Suprapubic skin (tissue), 4 donors: ENCODE results near the gene LGI1. TPM values are rescaled to one million over a fixed set of nuclear protein-coding genes. Genes with fewer than 3 reads are reported as not detected.

Source experiments
- DNase-seq, 2 donors: peaks; one replicate each; pipeline ENCODE4 v3.0.0-alpha.2; 2019; ENCODE audit warnings: low spot score in 2 of 2
- H3K27ac ChIP-seq: fragments of 200-600 bp; sonication (generic); one replicate; pipeline ENCODE4 v1.5.1; 2019
- H3K27me3 ChIP-seq: fragments of 200-600 bp; sonication (generic); one replicate; pipeline ENCODE4 v1.5.1; 2019
- H3K36me3 ChIP-seq: fragments of 200-600 bp; sonication (generic); one replicate; pipeline ENCODE4 v1.5.1; 2019
- H3K4me1 ChIP-seq: fragments of 200-600 bp; sonication (generic); one replicate; pipeline ENCODE4 v1.5.1; 2019
- H3K4me3 ChIP-seq: fragments of 200-600 bp; sonication (generic); one replicate; pipeline ENCODE4 v1.5.1; 2019; ENCODE audit warnings: mild to moderate bottlenecking
- H3K9me3 ChIP-seq: fragments of 200-600 bp; sonication (generic); one replicate; pipeline ENCODE4 v1.5.1; 2019
- EP300 ChIP-seq: sonication (generic); formaldehyde crosslinking; IDR thresholded peaks from one replicate; pipeline ENCODE4 v1.6.1; 2017; ENCODE audit warnings: antibody characterized with exemption
- POLR2A ChIP-seq, 2 donors: fragments of 450-650 bp; IDR thresholded peaks; one replicate each; pipeline ENCODE4 v1.6.1; 2017; ENCODE audit warnings: antibody characterized with exemption in 2 of 2, mild to moderate bottlenecking in 2 of 2, moderate library complexity in 2 of 2
- POLR2AphosphoS5 ChIP-seq, 3 donors: sonication (generic); formaldehyde crosslinking; IDR thresholded peaks; one replicate each; pipeline ENCODE4 v1.6.1; 2017; ENCODE audit warnings: antibody characterized with exemption in 3 of 3
- WGBS: methylation state at CpG from one replicate; pipeline ENCODE4 v1.1.5; 2018; 5-methylcytosine and 5-hydroxymethylcytosine counted together
- total RNA-seq, 4 donors: library from RNA; depleted of rRNA; stranded (reverse); fragments of >200 nt; gene quantifications; one replicate each; pipeline ENCODE4 v1.1.0, GENCODE V29; 2016
- TF ChIP-seq, protein P1 (sequence below), 2 donors: fragments of 200-600 bp in 1 of 2; fragments of 450-650 bp in 1 of 2; sonication (generic) in 1 of 2; IDR thresholded peaks; one replicate each; pipeline ENCODE4 v1.5.1; 2016 to 2019; ENCODE audit warnings: antibody characterized with exemption in 2 of 2, mild to moderate bottlenecking in 1 of 2, moderate library complexity in 1 of 2

Gene LGI1
- total RNA-seq: not detected

DNA sequence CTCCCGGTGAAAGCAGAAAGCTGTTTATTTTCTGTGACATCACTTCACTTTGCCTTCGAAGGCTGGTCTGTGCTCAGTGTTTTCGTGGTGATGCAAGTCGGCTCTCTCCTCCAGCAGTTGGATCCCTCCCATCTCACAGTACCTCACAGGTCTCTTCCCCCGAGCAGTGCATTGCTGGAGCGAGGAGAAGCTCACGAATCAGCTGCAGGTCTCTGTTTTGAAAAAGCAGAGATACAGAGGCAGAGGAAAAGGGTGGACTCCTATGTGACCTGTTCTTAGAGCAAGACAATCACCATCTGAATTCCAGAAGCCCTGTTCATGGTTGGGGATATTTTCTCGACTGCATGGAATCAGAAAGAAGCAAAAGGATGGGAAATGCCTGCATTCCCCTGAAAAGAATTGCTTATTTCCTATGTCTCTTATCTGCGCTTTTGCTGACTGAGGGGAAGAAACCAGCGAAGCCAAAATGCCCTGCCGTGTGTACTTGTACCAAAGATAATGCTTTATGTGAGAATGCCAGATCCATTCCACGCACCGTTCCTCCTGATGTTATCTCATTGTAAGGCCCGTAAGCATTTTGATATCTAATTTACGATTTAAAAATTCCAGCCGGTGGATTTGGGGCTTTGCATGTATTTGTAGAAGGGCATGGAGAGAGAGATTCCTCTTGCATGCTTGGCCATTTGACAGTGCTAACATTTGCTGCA, at the start of gene LGI1:
TSS of gene LGI1 (plus strand) at position 136 of the 707 bp plus-strand sequence. CDS start at position 345, 209 bp downstream.
- Histone ChIP-seq H3K4me3 (peak within 1 kb of the TSS; percentile 28), H3K9me3 (no peaks in the 10 kb centered on the region), H3K27ac (no peak within 1 kb of the TSS), H3K36me3 (no peaks in the 10 kb centered on the region), H3K27me3 (peaks cover 7% of the 10 kb centered on the region), H3K4me1 (peaks cover 15% of the 10 kb centered on the region)
- DNase-seq: no peak
- no peak for TF ChIP-seq POLR2A (IDR thresholded peaks at IDR 0.05)
- 18% methylated on average over 16 of the region's 16 CpGs for WGBS

DNA sequence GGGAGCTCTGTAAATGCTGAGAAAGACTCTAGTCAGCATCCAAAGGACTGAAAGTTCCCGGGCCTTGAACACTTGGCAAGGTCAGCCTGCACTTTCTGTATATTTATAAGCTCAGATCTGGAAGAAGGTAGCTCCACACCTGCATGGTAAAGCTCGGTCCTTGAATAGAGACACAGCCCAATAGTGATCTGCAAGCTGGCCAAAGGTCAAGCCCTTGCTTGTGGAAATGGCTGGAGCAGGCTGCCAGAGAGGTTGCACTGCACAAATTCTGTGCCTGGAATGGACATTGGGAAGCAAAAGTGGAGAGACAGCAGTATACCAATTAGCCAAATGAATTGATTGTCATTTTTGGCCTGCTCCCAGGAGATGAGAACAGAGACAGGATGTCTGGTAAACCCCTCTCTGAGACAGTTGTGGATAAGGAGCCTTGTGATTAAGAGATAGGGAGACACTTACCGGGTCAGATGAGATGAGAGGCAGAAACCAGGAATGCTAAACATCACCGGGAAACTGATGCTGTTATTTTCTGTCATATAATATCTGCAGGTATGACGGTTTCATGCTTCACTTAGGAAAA, 47.3 kb upstream of the LGI1 start:
- DNase-seq: no peak
- H3K27ac ChIP-seq: no peak overlapping the region
- no peaks in the 10 kb centered on the region for H3K27me3 ChIP-seq
- WGBS: 59% methylated on average over 5 of the region's 5 CpGs
- H3K4me3 ChIP-seq: no peak overlapping the region
- H3K9me3 ChIP-seq: no peaks in the 10 kb centered on the region
- no peaks in the 10 kb centered on the region for H3K36me3 ChIP-seq
- no peak for TF ChIP-seq EP300
- TF ChIP-seq, protein P1, sequence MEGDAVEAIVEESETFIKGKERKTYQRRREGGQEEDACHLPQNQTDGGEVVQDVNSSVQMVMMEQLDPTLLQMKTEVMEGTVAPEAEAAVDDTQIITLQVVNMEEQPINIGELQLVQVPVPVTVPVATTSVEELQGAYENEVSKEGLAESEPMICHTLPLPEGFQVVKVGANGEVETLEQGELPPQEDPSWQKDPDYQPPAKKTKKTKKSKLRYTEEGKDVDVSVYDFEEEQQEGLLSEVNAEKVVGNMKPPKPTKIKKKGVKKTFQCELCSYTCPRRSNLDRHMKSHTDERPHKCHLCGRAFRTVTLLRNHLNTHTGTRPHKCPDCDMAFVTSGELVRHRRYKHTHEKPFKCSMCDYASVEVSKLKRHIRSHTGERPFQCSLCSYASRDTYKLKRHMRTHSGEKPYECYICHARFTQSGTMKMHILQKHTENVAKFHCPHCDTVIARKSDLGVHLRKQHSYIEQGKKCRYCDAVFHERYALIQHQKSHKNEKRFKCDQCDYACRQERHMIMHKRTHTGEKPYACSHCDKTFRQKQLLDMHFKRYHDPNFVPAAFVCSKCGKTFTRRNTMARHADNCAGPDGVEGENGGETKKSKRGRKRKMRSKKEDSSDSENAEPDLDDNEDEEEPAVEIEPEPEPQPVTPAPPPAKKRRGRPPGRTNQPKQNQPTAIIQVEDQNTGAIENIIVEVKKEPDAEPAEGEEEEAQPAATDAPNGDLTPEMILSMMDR (IDR thresholded peaks at IDR 0.05): no peak
- TF ChIP-seq POLR2A (IDR thresholded peaks at IDR 0.05): no peak
- no peak for TF ChIP-seq POLR2AphosphoS5 (IDR thresholded peaks at IDR 0.05)
- H3K4me1 ChIP-seq: no peaks in the 10 kb centered on the region

DNA sequence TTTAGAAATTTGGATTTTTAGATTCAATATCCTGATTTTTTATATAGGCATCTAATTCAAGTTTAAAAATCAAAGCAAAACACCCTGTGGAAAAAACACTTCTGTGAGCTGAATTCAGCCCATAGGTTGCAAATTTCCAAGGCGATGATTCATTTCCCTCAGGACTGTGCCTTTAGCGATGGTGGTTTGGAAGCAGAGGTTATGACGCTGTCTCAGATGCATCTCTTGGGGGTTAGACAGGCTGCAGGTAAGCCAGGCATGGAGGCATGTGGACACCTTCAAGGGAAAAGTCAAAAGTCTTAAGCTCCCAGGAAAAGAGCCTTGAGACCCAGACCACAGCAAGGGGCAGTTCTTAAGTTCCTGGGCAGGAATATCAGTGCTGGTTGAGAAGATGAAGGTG, 45.8 kb upstream of the LGI1 start:
- TF ChIP-seq POLR2AphosphoS5 (IDR thresholded peaks at IDR 0.05) (no peak), EP300 (no peak), POLR2A (IDR thresholded peaks at IDR 0.05) (no peak)
- TF ChIP-seq, protein P1 (IDR thresholded peaks at IDR 0.05): no peak
- DNase-seq: no peak
- no peaks in the 10 kb centered on the region for H3K27me3 ChIP-seq
- no peaks in the 10 kb centered on the region for H3K36me3 ChIP-seq
- no peak overlapping the region for H3K4me3 ChIP-seq
- H3K4me1 ChIP-seq: no peaks in the 10 kb centered on the region
- whole genome bisulfite sequencing: 61% methylated on average over 3 of the region's 3 CpGs
- H3K9me3 ChIP-seq: no peaks in the 10 kb centered on the region
- no peak overlapping the region for H3K27ac ChIP-seq

DNA sequence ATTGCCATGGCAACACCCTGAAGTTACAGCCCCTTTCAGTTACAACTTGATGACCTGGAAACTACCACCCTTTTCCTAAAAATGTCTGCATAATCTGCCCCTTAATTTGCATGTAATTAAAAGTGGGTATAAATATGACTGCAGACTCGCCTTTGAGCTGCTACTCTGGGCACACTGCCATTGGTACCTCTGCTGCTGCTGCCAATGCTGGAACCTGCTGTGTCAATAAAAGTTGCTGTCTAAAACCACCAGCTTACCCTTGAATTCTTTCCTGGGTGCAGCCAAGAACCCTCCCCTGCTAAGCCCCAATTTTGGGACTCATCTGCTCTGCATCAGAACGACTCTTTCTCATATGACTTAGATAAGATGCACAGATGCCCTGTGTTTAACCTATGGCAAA, 45.1 kb upstream of the LGI1 start:
- H3K9me3 ChIP-seq: no peaks in the 10 kb centered on the region
- TF ChIP-seq POLR2A (IDR thresholded peaks at IDR 0.05) (no peak), POLR2AphosphoS5 (IDR thresholded peaks at IDR 0.05) (no peak)
- TF ChIP-seq, protein P1 (IDR thresholded peaks at IDR 0.05): no peak
- H3K36me3 ChIP-seq: no peaks in the 10 kb centered on the region
- no peak for DNase-seq
- H3K27me3 ChIP-seq: no peaks in the 10 kb centered on the region
- H3K27ac ChIP-seq: no peak overlapping the region
- WGBS: 59% methylated on average over 2 of the region's 2 CpGs
- H3K4me1 ChIP-seq: no peaks in the 10 kb centered on the region
- no peak overlapping the region for H3K4me3 ChIP-seq

DNA sequence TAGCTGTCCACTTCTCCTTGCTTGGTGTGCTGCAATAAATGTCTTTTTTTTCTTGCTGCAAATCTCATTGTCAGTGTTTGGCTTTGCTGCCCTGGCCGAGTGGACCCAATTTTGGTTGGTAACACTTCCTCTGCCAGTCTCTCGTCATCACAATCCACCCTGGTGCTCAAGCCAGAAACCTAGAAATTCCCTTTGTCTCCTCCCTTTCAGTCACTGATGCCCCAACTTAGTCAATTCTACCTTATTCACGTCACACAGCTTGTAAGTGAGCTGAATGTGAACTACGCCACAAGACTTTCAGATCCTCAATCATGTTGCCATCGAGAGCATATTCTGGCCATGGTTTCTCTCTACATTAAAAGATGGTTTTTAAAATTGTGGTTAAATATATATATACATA, 42.4 kb upstream of the LGI1 start:
- no peak for DNase-seq
- Histone ChIP-seq H3K4me1 (no peaks in the 10 kb centered on the region), H3K27me3 (no peaks in the 10 kb centered on the region), H3K9me3 (no peaks in the 10 kb centered on the region), H3K27ac (no peak overlapping the region), H3K36me3 (no peaks in the 10 kb centered on the region), H3K4me3 (no peak overlapping the region)
- 82% methylated on average over 5 of the region's 5 CpGs for WGBS
- TF ChIP-seq POLR2AphosphoS5 (IDR thresholded peaks at IDR 0.05): no peak
- no peak for TF ChIP-seq EP300
- TF ChIP-seq POLR2A (IDR thresholded peaks at IDR 0.05): no peak
- TF ChIP-seq, protein P1 (IDR thresholded peaks at IDR 0.05): no peak
